Body of pancreas (tissue), 4 donors: Measurements from ENCODE around the gene MYO5B.

Experiments
- CTCF ChIP-seq, 7 experiments: fragments of 450-650 bp in 4 of 7; fragments of 200-600 bp in 3 of 7; sonication (generic) in 3 of 7; IDR thresholded peaks; one replicate each; pipeline ENCODE4 v1.5.1; 2016 to 2019; ENCODE audit warnings: antibody characterized with exemption in 7 of 7
- POLR2A ChIP-seq, 3 donors: fragments of 450-650 bp; IDR thresholded peaks; one replicate each; pipeline ENCODE4 v1.6.1; 2016; ENCODE audit warnings: antibody characterized with exemption in 3 of 3, mild to moderate bottlenecking in 2 of 3

- TF ChIP-seq CTCF (IDR thresholded peaks at IDR 0.05) (no peak), POLR2A (IDR thresholded peaks at IDR 0.05) (no peak)
These were observed 260.5 kb downstream of the MYO5B start for GRCh38 chr18:49934457-49934856.
